OCI-M2 (cell line): ENCODE measurements around the gene SLC29A1.
A peak's percentile ranks its signal among the peaks of the same experiment; 100 is the strongest.

Experiments
- DNase-seq: peaks from one replicate; lab custom pipeline; 2025; ENCODE audit not compliant: unreplicated experiment; lab: John Stamatoyannopoulos, UW

SLC29A1 gene

GRCh38 chr6:44234101-44235025 lies 11.0 kb downstream of the SLC29A1 start:
- DNase-seq: no peak

GRCh38 chr6:44235269-44235668 lies 11.9 kb downstream of the SLC29A1 start:
- DNase-seq: no peak

- DNase-seq: no peak
These were observed 12.6 kb downstream of the SLC29A1 start for GRCh38 chr6:44235891-44236516.

- no peak for DNase-seq
These were observed 13.8 kb downstream of the SLC29A1 start for GRCh38 chr6:44237021-44237812.

GRCh38 chr6:44237813-44238433 lies 14.5 kb downstream of the SLC29A1 start:
- DNase-seq: no peak

- DNase-seq: no peak
These were observed 15.4 kb downstream of the SLC29A1 start for GRCh38 chr6:44238687-44239350.

GRCh38 chr6:44243345-44243744 lies 19.9 kb downstream of the SLC29A1 start:
- DNase-seq: no peak

- DNase-seq: no peak
These were observed 22.1 kb downstream of the SLC29A1 start for GRCh38 chr6:44245391-44245911.

- no peak for DNase-seq
These were observed 22.7 kb downstream of the SLC29A1 start for GRCh38 chr6:44245912-44246662.

GRCh38 chr6:44246663-44247337 lies 23.4 kb downstream of the SLC29A1 start, which contains the start of gene HSP90AB1:
Gene HSP90AB1, plus strand, starts transcription at chr6:44247101. Its CDS starts 1,529 bp downstream, at chr6:44248630.
- peak; percentile 83 for DNase-seq

GRCh38 chr6:44247338-44248302 lies 24.2 kb downstream of the SLC29A1 start:
- DNase-seq: no peak

- DNase-seq: no peak
These were observed 25.2 kb downstream of the SLC29A1 start for GRCh38 chr6:44248579-44248978.

GRCh38 chr6:44249082-44249748 lies 25.8 kb downstream of the SLC29A1 start:
- no peak for DNase-seq

- DNase-seq: no peak
These were observed 26.8 kb downstream of the SLC29A1 start for GRCh38 chr6:44250067-44250717.

- DNase-seq: no peak
These were observed 27.3 kb downstream of the SLC29A1 start for GRCh38 chr6:44250718-44251123.
